SU-DHL-6 (cell line): Measurements from ENCODE around the gene MAP1B.

Experiments used
- H2AFZ ChIP-seq: fragments of 200-600 bp; sonication (generic); 2 replicates; pipeline ENCODE4 v1.6.1; 2014; ENCODE audit warnings: low read depth, mild to moderate bottlenecking, moderate library complexity, mixed read lengths, antibody characterized with exemption, low read length; ENCODE audit not compliant: severe bottlenecking
- H3F3A ChIP-seq: fragments of 200-600 bp; shearing (Covaris generic); 2 replicates; pipeline ENCODE4 v1.6.0; 2016; ENCODE audit warnings: antibody characterized with exemption, mild to moderate bottlenecking; ENCODE audit not compliant: insufficient read depth
- H3K27ac ChIP-seq: fragments of 200-600 bp; sonication (generic); 2 replicates; pipeline ENCODE4 v1.5.1; 2016; ENCODE audit warnings: low read depth, mild to moderate bottlenecking, low read length, moderate library complexity, mixed read lengths
- H3K27me3 ChIP-seq: fragments of 200-600 bp; sonication (generic), shearing (Covaris generic); 2 replicates; pipeline ENCODE4 v1.6.0; 2014; ENCODE audit warnings: mild to moderate bottlenecking, low read length
- H3K36me3 ChIP-seq: fragments of 200-600 bp; sonication (generic); 2 replicates; pipeline ENCODE4 v1.6.1; 2014; ENCODE audit warnings: mild to moderate bottlenecking, low read length, mixed read lengths
- H3K4me2 ChIP-seq: fragments of 300-600, 200-600 bp; shearing (Covaris generic), sonication (generic); 2 replicates; pipeline ENCODE4 v1.6.0; 2014; ENCODE audit warnings: low read length, low read depth, mild to moderate bottlenecking; ENCODE audit not compliant: poor library complexity, severe bottlenecking
- H3K4me3 ChIP-seq: fragments of 200-600 bp; sonication (generic); 2 replicates; pipeline ENCODE4 v1.5.1; 2014; ENCODE audit warnings: antibody characterized with exemption, low read length, mild to moderate bottlenecking, mixed read lengths; ENCODE audit not compliant: insufficient read depth, poor library complexity, severe bottlenecking
- H3K79me2 ChIP-seq: fragments of 200-600 bp; sonication (generic); 2 replicates; pipeline ENCODE4 v1.6.1; 2014; ENCODE audit warnings: mild to moderate bottlenecking, low read length, moderate library complexity; ENCODE audit not compliant: insufficient read depth
- H3K9ac ChIP-seq: fragments of 200-600 bp; sonication (generic); 2 replicates; pipeline ENCODE4 v1.7.0; 2014; ENCODE audit warnings: mild to moderate bottlenecking, low read length
- H3K9me2 ChIP-seq: fragments of 200-600 bp; sonication (generic); replicated peaks from 2 replicates; pipeline ENCODE4 v1.6.1; 2014; ENCODE audit warnings: low read length; ENCODE audit not compliant: insufficient read depth
- H3K9me3 ChIP-seq: fragments of 200-600 bp; sonication (generic); 2 replicates; pipeline ENCODE4 v1.6.1; 2014; ENCODE audit warnings: low read length, mixed read lengths; ENCODE audit not compliant: insufficient read depth
- H4K20me1 ChIP-seq: fragments of 200-600 bp; sonication (generic); 2 replicates; pipeline ENCODE4 v1.6.1; 2014; ENCODE audit warnings: low read depth, mild to moderate bottlenecking, antibody characterized with exemption, low read length, moderate library complexity, mixed read lengths
- CTCF ChIP-seq: fragments of 200-600 bp; sonication (generic); IDR thresholded peaks from one replicate; pipeline ENCODE4 v1.5.1; 2017; ENCODE audit warnings: antibody characterized with exemption, mild to moderate bottlenecking, low read length, moderate library complexity; ENCODE audit not compliant: insufficient read depth, poor library complexity, severe bottlenecking
- EZH2phosphoT487 ChIP-seq: fragments of 200-600 bp; sonication (generic), shearing (Covaris generic); conservative IDR thresholded peaks from 2 replicates; pipeline ENCODE4 v1.6.1; 2018; ENCODE audit warnings: mild to moderate bottlenecking, antibody characterized with exemption, low read length, moderate library complexity, mixed read lengths

MAP1B gene

GRCh38 chr5:72064801-72065570, 42.3 kb upstream of the MAP1B start:
- Histone ChIP-seq H2AFZ (no peak overlapping the region), H3K36me3 (no peaks in the 10 kb centered on the region), H3F3A (no peaks in the 10 kb centered on the region), H3K27ac (no peak overlapping the region), H3K9me3 (no peaks in the 10 kb centered on the region), H3K4me3 (no peak overlapping the region), H3K9ac (no peak overlapping the region), H3K4me2 (no peak overlapping the region), H4K20me1 (no peaks in the 10 kb centered on the region), H3K27me3 (no peaks in the 10 kb centered on the region), H3K9me2 (no peaks in the 10 kb centered on the region), H3K79me2 (no peaks in the 10 kb centered on the region)
- TF ChIP-seq EZH2phosphoT487, result no peak
- no peak for TF ChIP-seq CTCF

DNA sequence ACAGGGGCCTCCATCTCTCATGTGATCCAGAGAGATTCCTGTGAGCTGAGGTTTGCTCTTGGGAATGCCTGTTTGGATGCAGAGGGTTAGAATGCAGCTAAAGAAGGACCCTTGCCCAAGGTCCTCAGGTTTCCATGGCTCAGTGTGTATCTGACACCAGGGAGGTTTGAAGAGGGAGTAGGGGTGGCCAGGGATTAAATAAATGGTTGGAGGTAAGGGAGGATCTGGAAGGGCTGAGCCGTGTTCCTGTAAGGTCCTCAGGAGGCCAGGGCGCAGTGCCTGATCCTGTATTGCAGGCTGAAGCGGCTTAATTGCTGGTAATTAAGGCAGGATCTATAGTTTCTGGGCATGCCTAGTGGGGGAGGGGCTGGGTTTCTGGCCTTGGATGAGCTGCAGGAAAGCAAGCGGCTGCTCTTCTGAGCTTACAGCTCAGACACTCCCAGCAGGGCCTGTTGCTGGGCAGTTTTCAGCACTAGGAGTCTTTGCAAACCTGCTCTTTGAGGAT, 41.5 kb upstream of the MAP1B start:
- no peak overlapping the region for H2AFZ ChIP-seq
- no peak overlapping the region for H3K4me2 ChIP-seq
- H3K27ac ChIP-seq, result no peak overlapping the region
- no peak for TF ChIP-seq CTCF
- no peak for TF ChIP-seq EZH2phosphoT487
- no peaks in the 10 kb centered on the region for H3K27me3 ChIP-seq
- no peaks in the 10 kb centered on the region for H3K36me3 ChIP-seq
- no peaks in the 10 kb centered on the region for H3F3A ChIP-seq
- H3K79me2 ChIP-seq, result no peaks in the 10 kb centered on the region
- H3K9me3 ChIP-seq, result no peaks in the 10 kb centered on the region
- no peaks in the 10 kb centered on the region for H4K20me1 ChIP-seq
- H3K9ac ChIP-seq, result no peak overlapping the region
- no peaks in the 10 kb centered on the region for H3K9me2 ChIP-seq
- no peak overlapping the region for H3K4me3 ChIP-seq

GRCh38 chr5:72066705-72067107, 40.6 kb upstream of the MAP1B start:
- Histone ChIP-seq H3K9me3 (no peaks in the 10 kb centered on the region), H3K79me2 (no peaks in the 10 kb centered on the region), H3K9me2 (no peaks in the 10 kb centered on the region), H4K20me1 (no peaks in the 10 kb centered on the region), H3K27ac (no peak overlapping the region), H3K4me3 (no peak overlapping the region), H3K9ac (no peak overlapping the region), H3K4me2 (no peak overlapping the region), H3F3A (no peaks in the 10 kb centered on the region), H3K27me3 (no peaks in the 10 kb centered on the region), H2AFZ (no peak overlapping the region), H3K36me3 (no peaks in the 10 kb centered on the region)
- TF ChIP-seq EZH2phosphoT487, result no peak
- no peak for TF ChIP-seq CTCF
